ENCODE data around the gene COBL. TPM values are rescaled to one million over a fixed set of nuclear protein-coding genes. Genes with fewer than 3 reads are reported as not detected.

Gene COBL
- total RNA-seq, 4 donors from 2014 or later = 5.9 to 21.3 (median 7.8) TPM

GRCh38 chr7:51255536-51256208, 60.9 kb downstream of the COBL start:
- H3K27ac ChIP-seq = peak overlapping the region in 2 of 4 donors; percentile 22 to 27
- H3K36me3 ChIP-seq = no peaks in the 10 kb centered on the region
- intact Hi-C loops (cut with DNase I) = no loop called here
- no peak for DNase-seq
- no peak overlapping the region for H3K4me3 ChIP-seq
- H3K9me3 ChIP-seq = no peaks in the 10 kb centered on the region
- 73 to 77% methylated on average over 8 to 11 of the region's 11 CpGs for WGBS, 2 donors
- no peak for TF ChIP-seq POLR2A (IDR thresholded peaks at IDR 0.05)
- no peak for TF ChIP-seq CTCF (IDR thresholded peaks at IDR 0.05)
- H3K4me1 ChIP-seq = peaks cover 0 to under 1% (median 0%) of the 10 kb centered on the region in 3 donors
- no peaks in the 10 kb centered on the region for H3K27me3 ChIP-seq

DNA sequence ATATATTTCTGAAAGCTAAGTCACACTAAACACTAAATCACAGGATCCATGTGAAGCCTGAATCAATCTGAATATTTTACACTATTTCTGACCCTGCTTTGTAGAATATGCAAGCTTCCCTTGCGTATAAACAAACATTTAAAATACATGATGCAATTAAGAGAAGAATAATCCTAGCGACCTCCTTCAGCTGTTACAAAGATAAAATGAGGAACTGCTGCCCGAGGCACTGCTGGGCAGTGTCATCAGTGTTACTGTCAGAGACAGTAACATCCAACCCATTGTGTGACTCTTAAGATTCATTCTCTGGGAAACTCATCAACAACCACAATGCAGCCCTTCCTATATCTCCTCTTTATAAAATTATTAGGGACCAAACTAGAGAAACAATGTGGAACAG, 61.6 kb downstream of the COBL start:
- TF ChIP-seq POLR2A (IDR thresholded peaks at IDR 0.05) (no peak), CTCF (IDR thresholded peaks at IDR 0.05) (no peak)
- Histone ChIP-seq H3K4me3 (no peak overlapping the region), H3K27ac (peak overlapping the region in 2 of 4 donors; percentile 22 to 27), H3K4me1 (no peaks in the 10 kb centered on the region), H3K9me3 (no peaks in the 10 kb centered on the region), H3K36me3 (no peaks in the 10 kb centered on the region), H3K27me3 (no peaks in the 10 kb centered on the region)
- no peak for DNase-seq
- intact Hi-C loops (cut with DNase I) = no loop called here
- WGBS, 2 donors = 71 to 77% methylated on average over 3 of the region's 3 CpGs

DNA sequence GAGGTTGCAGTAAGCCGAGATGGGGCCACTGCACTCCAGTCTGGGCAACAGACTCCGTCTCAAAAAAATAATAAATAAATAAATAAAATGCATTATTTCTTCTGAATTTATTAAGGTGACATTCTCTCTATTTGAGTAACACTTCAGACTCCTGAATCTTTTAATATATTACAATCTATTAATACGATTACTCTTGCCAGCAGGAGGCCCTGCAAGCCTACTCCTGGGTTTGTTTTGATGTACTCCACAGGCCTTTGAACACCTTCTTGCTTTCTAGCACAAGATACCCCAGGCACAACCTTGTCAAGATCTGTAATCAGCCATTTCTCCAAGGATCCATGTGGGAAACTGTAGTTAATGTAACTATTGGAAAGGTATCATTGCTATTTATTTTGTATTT, 63.5 kb downstream of the COBL start:
- WGBS, 2 donors = 89 to 91% methylated on average over 3 of the region's 3 CpGs
- intact Hi-C loops (cut with DNase I) = no loop called here
- H3K4me1 ChIP-seq = no peaks in the 10 kb centered on the region
- no peak overlapping the region for H3K4me3 ChIP-seq
- H3K27ac ChIP-seq = no peak overlapping the region
- no peaks in the 10 kb centered on the region for H3K27me3 ChIP-seq
- DNase-seq = no peak
- TF ChIP-seq CTCF (IDR thresholded peaks at IDR 0.05) (peak in 1 of 6 experiments; percentile 27), POLR2A (IDR thresholded peaks at IDR 0.05) (no peak)
- no peaks in the 10 kb centered on the region for H3K9me3 ChIP-seq
- H3K36me3 ChIP-seq = no peaks in the 10 kb centered on the region

GRCh38 chr7:51251290-51251689, 65.3 kb downstream of the COBL start:
- H3K9me3 ChIP-seq = no peaks in the 10 kb centered on the region
- no peaks in the 10 kb centered on the region for H3K36me3 ChIP-seq
- no peaks in the 10 kb centered on the region for H3K27me3 ChIP-seq
- 43 to 66% methylated on average over 4 of the region's 4 CpGs for WGBS, 2 donors
- intact Hi-C loops (cut with DNase I) = no loop called here
- no peak overlapping the region for H3K4me3 ChIP-seq
- no peak for DNase-seq
- no peaks in the 10 kb centered on the region for H3K4me1 ChIP-seq
- TF ChIP-seq CTCF (IDR thresholded peaks at IDR 0.05) (no peak), POLR2A (IDR thresholded peaks at IDR 0.05) (no peak)
- no peak overlapping the region for H3K27ac ChIP-seq

DNA sequence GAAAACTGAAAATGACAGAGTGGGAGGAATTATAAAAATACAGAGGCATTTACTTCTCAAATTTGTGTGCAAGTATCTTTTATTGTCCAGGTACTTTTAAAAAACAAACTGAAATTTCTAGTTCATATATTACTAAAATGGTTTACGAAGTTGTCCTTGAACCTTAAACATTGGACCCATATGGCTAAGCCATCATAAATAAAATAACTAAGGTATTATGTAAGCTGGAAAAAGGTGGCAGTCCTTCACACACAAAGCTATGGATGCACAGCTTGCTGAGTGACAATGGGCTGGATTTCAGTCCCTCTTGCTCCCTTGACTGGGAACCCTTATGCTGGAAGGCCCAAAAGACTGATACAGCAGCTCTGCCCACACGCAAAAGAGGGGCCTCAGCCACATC, 66.1 kb downstream of the COBL start:
- intact Hi-C loops (cut with DNase I) = no loop called here
- no peaks in the 10 kb centered on the region for H3K27me3 ChIP-seq
- DNase-seq = no peak
- TF ChIP-seq POLR2A (IDR thresholded peaks at IDR 0.05) (no peak), CTCF (IDR thresholded peaks at IDR 0.05) (no peak)
- no peaks in the 10 kb centered on the region for H3K36me3 ChIP-seq
- 82 to 94% methylated on average over 2 of the region's 2 CpGs for WGBS, 2 donors
- no peaks in the 10 kb centered on the region for H3K4me1 ChIP-seq
- H3K27ac ChIP-seq = no peak overlapping the region
- H3K4me3 ChIP-seq = no peak overlapping the region
- H3K9me3 ChIP-seq = no peaks in the 10 kb centered on the region
